ENCODE results near the gene CLOCK.
"Not testable (repeated sequence)": the region's sequence is repeated elsewhere in the genome, so short reads cannot be mapped to it uniquely, and the experiment has no call there.

Gene CLOCK, protein sequence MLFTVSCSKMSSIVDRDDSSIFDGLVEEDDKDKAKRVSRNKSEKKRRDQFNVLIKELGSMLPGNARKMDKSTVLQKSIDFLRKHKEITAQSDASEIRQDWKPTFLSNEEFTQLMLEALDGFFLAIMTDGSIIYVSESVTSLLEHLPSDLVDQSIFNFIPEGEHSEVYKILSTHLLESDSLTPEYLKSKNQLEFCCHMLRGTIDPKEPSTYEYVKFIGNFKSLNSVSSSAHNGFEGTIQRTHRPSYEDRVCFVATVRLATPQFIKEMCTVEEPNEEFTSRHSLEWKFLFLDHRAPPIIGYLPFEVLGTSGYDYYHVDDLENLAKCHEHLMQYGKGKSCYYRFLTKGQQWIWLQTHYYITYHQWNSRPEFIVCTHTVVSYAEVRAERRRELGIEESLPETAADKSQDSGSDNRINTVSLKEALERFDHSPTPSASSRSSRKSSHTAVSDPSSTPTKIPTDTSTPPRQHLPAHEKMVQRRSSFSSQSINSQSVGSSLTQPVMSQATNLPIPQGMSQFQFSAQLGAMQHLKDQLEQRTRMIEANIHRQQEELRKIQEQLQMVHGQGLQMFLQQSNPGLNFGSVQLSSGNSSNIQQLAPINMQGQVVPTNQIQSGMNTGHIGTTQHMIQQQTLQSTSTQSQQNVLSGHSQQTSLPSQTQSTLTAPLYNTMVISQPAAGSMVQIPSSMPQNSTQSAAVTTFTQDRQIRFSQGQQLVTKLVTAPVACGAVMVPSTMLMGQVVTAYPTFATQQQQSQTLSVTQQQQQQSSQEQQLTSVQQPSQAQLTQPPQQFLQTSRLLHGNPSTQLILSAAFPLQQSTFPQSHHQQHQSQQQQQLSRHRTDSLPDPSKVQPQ

DNA sequence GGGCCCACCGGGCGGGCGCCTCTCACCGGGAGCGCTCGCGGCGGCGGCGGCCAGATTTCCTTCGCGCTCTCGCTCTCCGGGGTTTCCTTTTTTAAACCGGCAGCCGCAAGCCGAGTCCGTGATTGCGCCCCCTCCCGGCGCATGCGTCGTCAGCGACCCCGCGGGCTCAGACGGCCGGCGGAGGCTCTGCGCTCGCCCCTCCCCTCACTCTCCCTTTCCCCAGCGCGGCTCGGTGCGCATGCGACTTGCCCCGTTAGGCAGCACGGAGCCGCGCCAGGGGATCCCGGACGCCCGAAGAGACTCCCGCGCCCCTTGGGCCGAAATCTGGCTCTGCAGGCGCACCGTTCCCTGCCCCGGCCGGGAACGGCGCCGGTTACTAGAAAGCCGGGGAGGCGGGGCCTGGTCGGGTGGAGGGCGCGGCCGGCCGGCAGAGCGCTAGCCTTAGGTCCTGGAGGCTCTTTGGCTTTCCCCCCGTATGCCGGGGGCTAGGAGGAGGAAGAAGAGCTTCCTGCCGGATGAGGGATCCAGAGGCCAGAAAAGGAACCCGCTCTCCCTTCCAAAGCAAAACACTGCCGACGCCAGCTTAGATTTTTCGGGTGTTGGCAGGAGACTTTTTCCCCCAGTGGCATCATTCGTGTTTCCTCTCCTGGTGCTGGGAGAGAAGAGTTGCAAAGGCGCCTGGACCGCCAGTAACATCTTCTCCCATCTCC is at the start of gene CLOCK:
Gene CLOCK (minus strand): TSS at position 154 of the 710 bp plus-strand sequence. CDS start 64,124 bp downstream, outside the sequence.
- Histone ChIP-seq H3K27ac (peak within 1 kb of the TSS; percentile 98 to 99), H3K4me3 (peak within 1 kb of the TSS; percentile 90)
- DNase-seq (ENCODE audit: low spot score) = peak; percentile 91
- TF ChIP-seq, protein P1, sequence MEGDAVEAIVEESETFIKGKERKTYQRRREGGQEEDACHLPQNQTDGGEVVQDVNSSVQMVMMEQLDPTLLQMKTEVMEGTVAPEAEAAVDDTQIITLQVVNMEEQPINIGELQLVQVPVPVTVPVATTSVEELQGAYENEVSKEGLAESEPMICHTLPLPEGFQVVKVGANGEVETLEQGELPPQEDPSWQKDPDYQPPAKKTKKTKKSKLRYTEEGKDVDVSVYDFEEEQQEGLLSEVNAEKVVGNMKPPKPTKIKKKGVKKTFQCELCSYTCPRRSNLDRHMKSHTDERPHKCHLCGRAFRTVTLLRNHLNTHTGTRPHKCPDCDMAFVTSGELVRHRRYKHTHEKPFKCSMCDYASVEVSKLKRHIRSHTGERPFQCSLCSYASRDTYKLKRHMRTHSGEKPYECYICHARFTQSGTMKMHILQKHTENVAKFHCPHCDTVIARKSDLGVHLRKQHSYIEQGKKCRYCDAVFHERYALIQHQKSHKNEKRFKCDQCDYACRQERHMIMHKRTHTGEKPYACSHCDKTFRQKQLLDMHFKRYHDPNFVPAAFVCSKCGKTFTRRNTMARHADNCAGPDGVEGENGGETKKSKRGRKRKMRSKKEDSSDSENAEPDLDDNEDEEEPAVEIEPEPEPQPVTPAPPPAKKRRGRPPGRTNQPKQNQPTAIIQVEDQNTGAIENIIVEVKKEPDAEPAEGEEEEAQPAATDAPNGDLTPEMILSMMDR (IDR thresholded peaks at IDR 0.05) = peak; percentile 38

DNA sequence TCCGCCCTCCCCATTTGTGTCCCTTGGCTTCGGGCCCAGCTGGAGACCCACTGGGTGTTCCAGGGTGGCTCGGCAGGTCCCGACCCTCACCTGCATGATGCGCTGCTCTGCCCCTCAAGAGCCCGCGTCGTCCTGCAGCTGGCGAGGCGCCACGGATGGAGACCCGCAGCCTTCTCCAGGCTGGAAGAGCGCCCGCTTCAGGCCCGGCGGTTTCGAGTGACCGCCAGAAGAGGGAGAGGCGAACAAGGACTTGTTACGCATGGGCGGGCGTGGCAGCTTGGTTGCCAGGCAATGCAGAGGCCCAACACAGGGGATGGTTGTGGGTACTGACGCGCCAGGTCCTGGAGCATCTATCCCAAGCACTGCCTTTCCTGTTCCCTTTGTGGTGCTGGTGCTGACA is 45.3 kb upstream of the CLOCK start, which contains the start of gene PDCL2:
Gene PDCL2 (minus strand): TSS at position 232 of the 400 bp plus-strand sequence. CDS start 136 bp downstream, at position 96.
- TF ChIP-seq, protein P1 (IDR thresholded peaks at IDR 0.05) = no peak
- Histone ChIP-seq H3K4me3 (no peak within 1 kb of the TSS), H3K27ac (no peak within 1 kb of the TSS)
- DNase-seq (ENCODE audit: low spot score) = no peak

DNA sequence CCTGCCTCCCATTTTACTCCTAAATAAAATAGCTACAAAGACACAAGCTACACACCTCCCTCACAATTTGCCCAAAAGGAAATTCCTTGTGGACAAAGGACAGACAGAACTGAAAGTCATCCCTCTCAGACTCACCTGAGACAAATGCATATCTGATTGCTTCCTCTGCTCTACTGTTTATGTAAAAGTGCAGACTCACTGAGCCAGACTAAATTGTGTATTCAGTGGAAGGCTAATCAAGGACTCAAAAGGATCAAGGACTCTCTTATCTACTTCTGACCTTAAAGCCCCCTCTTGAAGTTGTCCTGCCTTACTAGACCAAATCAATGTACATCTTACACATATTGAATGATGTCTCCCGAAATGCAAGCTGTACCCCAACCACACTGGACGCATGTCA is 41.5 kb upstream of the CLOCK start:
- TF ChIP-seq, protein P1 (IDR thresholded peaks at IDR 0.05) = no peak
- no peak for DNase-seq (ENCODE audit: low spot score)
- Histone ChIP-seq H3K27ac (no peak overlapping the region), H3K4me3 (no peak overlapping the region)

DNA sequence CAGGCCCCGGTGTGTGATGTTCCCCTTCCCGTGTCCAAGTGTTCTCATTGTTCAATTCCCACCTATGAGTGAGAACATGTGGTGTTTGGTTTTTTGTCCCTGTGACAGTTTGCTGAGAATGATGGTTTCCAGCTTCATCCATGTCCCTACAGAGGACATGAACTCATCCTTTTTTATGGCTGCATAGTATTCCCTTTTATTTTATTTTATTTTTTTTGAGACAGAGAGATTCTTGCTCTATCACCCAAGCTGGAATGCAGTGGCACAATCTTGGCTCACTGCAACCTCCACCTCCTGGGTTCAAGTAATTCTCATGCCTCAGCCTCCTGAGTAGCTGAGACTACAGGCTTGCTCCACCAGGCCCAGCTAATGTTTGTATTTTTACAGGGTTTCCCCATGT is 36.1 kb upstream of the CLOCK start:
- not testable (repeated sequence) for DNase-seq (ENCODE audit: low spot score); H3K27ac ChIP-seq; H3K4me3 ChIP-seq

DNA sequence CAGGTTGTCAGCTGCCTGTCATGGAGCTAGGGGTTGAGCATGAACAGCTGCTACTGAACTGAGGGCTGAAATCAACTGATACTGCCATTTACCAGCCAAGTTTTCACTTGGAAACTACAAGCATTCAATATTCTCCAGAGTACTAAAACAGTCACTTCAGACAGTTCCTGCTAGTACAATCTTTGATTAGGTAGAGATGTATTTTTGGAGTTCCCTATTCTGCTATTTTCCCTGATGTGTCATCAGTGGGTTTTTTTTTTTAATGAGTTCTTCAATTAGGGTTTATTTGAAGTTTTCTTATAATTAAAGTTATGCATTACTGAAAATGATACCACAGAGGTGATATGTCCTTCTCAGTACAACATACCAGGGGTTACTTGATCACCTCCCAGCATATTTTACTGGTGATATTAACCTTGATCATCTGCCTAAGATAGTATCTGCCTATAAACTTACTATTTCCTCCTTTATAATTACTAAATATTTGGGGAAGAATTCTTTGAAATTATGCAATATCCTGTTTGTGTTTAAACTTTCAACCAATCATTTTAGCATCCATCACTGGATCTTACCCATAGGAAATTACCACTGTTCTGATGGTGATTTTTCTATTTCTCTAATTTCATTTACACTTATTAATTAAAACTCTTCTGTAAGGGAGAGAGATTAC is 31.8 kb upstream of the CLOCK start:
- TF ChIP-seq, protein P1 (IDR thresholded peaks at IDR 0.05) = no peak
- Histone ChIP-seq H3K27ac (no peak overlapping the region), H3K4me3 (no peak overlapping the region)
- no peak for DNase-seq (ENCODE audit: low spot score)

DNA sequence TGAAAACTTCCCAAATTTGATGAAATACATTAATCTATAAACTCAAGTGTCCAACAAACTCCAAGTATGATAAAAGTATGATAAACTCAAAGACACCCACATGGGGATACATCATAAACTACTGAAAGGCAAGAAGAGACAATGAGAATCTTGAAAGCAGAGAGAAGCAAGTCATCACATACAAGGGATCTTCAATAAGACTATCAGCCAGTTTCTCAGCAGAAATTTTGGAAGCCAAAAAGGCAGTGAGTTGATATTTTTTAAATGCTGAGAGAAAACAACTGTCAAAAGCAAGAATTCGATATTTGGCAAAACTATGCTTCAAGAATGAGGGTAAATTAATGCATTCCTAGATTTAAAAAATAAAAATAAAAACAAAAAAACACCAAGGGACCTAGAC is 28.8 kb upstream of the CLOCK start:
- TF ChIP-seq, protein P1 (IDR thresholded peaks at IDR 0.05) = no peak
- no peak overlapping the region for H3K27ac ChIP-seq
- no peak for DNase-seq (ENCODE audit: low spot score)
- no peak overlapping the region for H3K4me3 ChIP-seq
